Cardiac muscle cell (in vitro differentiated cells and primary cell): Measurements from ENCODE around the gene NAPB. TPM values are rescaled to one million over a fixed set of nuclear protein-coding genes. Genes with fewer than 3 reads are reported as not detected.

Experiments used
- DNase-seq, 2 donors: peaks; one replicate each; pipeline versions ENCODE4 v3.0.0 to v3.0.0-alpha.2; 2010 to 2017; ENCODE audit warnings: low read depth in 1 of 2, low spot score in 1 of 2
- H3K27ac ChIP-seq: fragments of 200-600 bp; sonication (generic); 2 replicates; pipeline ENCODE4 v1.5.1; 2016
- H3K27me3 ChIP-seq: fragments of 200-600 bp; sonication (generic); 2 replicates; pipeline ENCODE4 v1.6.0; 2016; ENCODE audit warnings: control low read depth
- H3K36me3 ChIP-seq: fragments of 200-600 bp; sonication (generic); 2 replicates; pipeline ENCODE4 v1.5.1; 2016; ENCODE audit warnings: control low read depth
- H3K4me1 ChIP-seq: fragments of 200-600 bp; sonication (generic); 2 replicates; pipeline ENCODE4 v1.8.1; 2017; ENCODE audit warnings: low read depth, mild to moderate bottlenecking, mixed run types
- H3K4me3 ChIP-seq: fragments of 200-600 bp; sonication (generic); 2 replicates; pipeline ENCODE4 v1.5.1; 2016; ENCODE audit warnings: mild to moderate bottlenecking
- H3K9me3 ChIP-seq: fragments of 200-600 bp; sonication (generic); 2 replicates; pipeline ENCODE4 v1.5.1; 2017; ENCODE audit warnings: low read depth, mild to moderate bottlenecking, control low read depth
- CTCF ChIP-seq: IDR thresholded peaks from 2 replicates; pipeline ENCODE4 v1.5.1; 2012; ENCODE audit warnings: low read depth, mild to moderate bottlenecking, low read length
- polyA plus RNA-seq: library from polyadenylated mRNA; unstranded; fragments of >200 nt; fragmentation: Nextera tagmentation; extraction: Ambion mirVana; gene quantifications from 2 replicates; pipeline ENCODE4 v1.2.1, GENCODE V29; 2016
- total RNA-seq: library from RNA; depleted of rRNA; stranded (reverse); fragments of >200 nt; gene quantifications from 2 replicates; pipeline ENCODE4 v1.2.3, GENCODE V29; 2016

NAPB gene
- total and polyA plus RNA-seq, 2 experiments from 2014 or later, result 12.9 to 16.6 TPM

GRCh38 chr20:23450877-23451276 is 29.6 kb upstream of the NAPB start:
- DNase-seq, result no peak
- no peaks in the 10 kb centered on the region for H3K4me1 ChIP-seq
- no peak for TF ChIP-seq CTCF

DNA sequence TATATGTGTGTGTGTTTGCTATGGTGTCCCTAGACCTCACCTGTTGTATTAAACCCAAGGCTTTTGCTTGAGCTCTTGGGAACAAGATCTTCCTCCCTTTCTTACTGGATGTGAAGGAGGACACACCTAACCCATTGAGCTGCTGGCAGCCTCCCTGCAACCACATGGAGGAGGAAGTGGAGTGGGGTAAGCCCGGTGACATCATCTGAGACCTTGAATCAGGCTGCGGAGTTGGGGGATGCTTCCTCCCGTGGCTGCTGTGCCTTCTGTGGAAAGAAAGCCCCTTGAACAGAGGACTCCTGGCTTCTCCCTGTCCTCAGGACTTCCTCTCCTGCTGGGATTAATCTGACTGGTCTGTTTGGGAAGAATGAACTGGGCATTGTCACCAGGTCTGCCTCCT is 28.1 kb upstream of the NAPB start:
- H3K9me3 ChIP-seq, result no peaks in the 10 kb centered on the region
- H3K36me3 ChIP-seq, result no peaks in the 10 kb centered on the region
- H3K27me3 ChIP-seq, result no peaks in the 10 kb centered on the region
- H3K4me3 ChIP-seq, result no peak overlapping the region
- no peaks in the 10 kb centered on the region for H3K4me1 ChIP-seq
- no peak for TF ChIP-seq CTCF
- peak in 1 of 2 donors; percentile 32 for DNase-seq
- no peak overlapping the region for H3K27ac ChIP-seq

More at GRCh38 chr20:23450877-23451276, 29.6 kb upstream of the NAPB start:
- no peak overlapping the region for H3K27ac ChIP-seq
- H3K27me3 ChIP-seq, result no peaks in the 10 kb centered on the region
- no peaks in the 10 kb centered on the region for H3K9me3 ChIP-seq
- no peaks in the 10 kb centered on the region for H3K36me3 ChIP-seq
- H3K4me3 ChIP-seq, result no peak overlapping the region

- Histone ChIP-seq H3K4me1 (no peaks in the 10 kb centered on the region), H3K4me3 (no peak overlapping the region), H3K27me3 (no peaks in the 10 kb centered on the region), H3K9me3 (no peaks in the 10 kb centered on the region), H3K27ac (no peak overlapping the region), H3K36me3 (no peaks in the 10 kb centered on the region)
- DNase-seq, result no peak
- TF ChIP-seq CTCF, result no peak
Measured at GRCh38 chr20:23448167-23448566, 26.9 kb upstream of the NAPB start.

- H3K9me3 ChIP-seq, result no peaks in the 10 kb centered on the region
- H3K4me3 ChIP-seq, result no peak overlapping the region
- no peaks in the 10 kb centered on the region for H3K36me3 ChIP-seq
- DNase-seq, result peak; percentile 64 to 67
- H3K4me1 ChIP-seq, result no peaks in the 10 kb centered on the region
- no peaks in the 10 kb centered on the region for H3K27me3 ChIP-seq
- no peak overlapping the region for H3K27ac ChIP-seq
- TF ChIP-seq CTCF, result peak; percentile 66
Measured at GRCh38 chr20:23446505-23446904, 25.2 kb upstream of the NAPB start.

DNA sequence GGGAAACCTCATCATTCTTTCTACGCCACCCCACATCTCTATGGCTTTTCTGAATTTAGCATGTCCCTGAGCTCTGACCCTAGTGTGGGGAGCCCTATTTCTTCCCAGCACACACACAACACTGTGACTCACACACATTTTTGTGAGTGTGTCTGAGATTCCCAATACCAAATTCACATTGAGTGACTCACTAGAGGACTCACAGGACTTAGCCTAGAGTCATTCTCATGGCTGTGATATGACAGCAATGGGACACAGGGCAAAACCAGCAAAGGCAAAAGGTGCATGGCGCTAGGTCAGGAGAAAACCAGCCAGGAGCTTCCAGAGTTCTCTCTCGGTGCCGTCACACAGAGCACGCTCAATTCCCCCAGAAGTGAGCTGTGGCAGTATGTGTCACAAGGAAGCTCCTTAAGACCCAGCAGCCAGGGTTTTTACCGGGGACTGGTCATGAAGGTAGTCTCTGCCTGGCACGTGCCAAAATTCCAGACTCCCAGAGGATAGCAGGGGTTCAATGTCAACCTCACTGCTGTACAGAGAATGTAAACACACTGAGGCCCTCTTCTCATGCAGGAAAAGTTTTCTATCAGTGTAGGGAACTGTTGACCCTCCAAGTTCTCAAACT is 24.4 kb upstream of the NAPB start:
- TF ChIP-seq CTCF, result no peak
- Histone ChIP-seq H3K36me3 (no peaks in the 10 kb centered on the region), H3K27ac (no peak overlapping the region), H3K9me3 (no peaks in the 10 kb centered on the region), H3K4me1 (no peaks in the 10 kb centered on the region), H3K4me3 (no peak overlapping the region), H3K27me3 (no peaks in the 10 kb centered on the region)
- DNase-seq, result peak in 1 of 2 donors; percentile 55

DNA sequence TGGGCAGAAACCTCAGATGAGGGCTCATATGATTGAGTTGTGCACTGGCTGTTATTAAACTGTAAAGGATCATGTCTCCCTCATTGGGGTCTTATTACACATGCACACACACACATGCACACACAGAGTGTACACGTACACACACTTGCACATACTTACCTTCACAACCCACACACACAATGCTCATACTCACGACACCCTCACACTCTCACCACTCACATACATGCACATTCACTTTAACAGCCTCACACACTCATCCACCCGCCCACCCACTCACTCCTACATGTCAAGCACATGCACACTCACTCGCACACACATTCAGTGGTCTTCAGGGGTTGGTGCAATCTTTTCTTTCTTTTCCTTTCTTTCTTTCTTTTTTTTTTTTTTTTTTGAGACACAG is 23.6 kb upstream of the NAPB start:
- Histone ChIP-seq H3K4me3 (no peak overlapping the region), H3K27me3 (no peaks in the 10 kb centered on the region), H3K9me3 (no peaks in the 10 kb centered on the region), H3K4me1 (no peaks in the 10 kb centered on the region), H3K27ac (no peak overlapping the region), H3K36me3 (no peaks in the 10 kb centered on the region)
- TF ChIP-seq CTCF, result no peak
- DNase-seq, result no peak
